ENCODE results near the gene CALHM2. TPM values are rescaled to one million over a fixed set of nuclear protein-coding genes. Genes with fewer than 3 reads are reported as not detected.
"Not testable (repeated sequence)": the region's sequence is repeated elsewhere in the genome, so short reads cannot be mapped to it uniquely, and the experiment has no call there.

The CALHM2 gene
- total RNA-seq = 12.0 and 14.5 TPM in 2 replicates

- no peak for DNase-seq (ENCODE audit: extremely low read depth, low read depth, low spot score)
Observed at GRCh38 chr10:103451831-103452505, at the start of gene CALHM2. CALHM2 (minus strand) TSS chr10:103452370; CDS start chr10:103449941, 2,429 bp downstream.

- DNase-seq (ENCODE audit: extremely low read depth, low read depth, low spot score) = no peak
Observed at GRCh38 chr10:103501186-103501585, 49.0 kb upstream of the CALHM2 start.

GRCh38 chr10:103500481-103500880 lies 48.3 kb upstream of the CALHM2 start:
- no peak for DNase-seq (ENCODE audit: extremely low read depth, low read depth, low spot score)

GRCh38 chr10:103499881-103500280 lies 47.7 kb upstream of the CALHM2 start:
- DNase-seq (ENCODE audit: extremely low read depth, low read depth, low spot score) = no peak

- DNase-seq (ENCODE audit: extremely low read depth, low read depth, low spot score) = no peak
Observed at GRCh38 chr10:103498936-103499638, 46.9 kb upstream of the CALHM2 start.

GRCh38 chr10:103497161-103497915 lies 45.2 kb upstream of the CALHM2 start:
- DNase-seq (ENCODE audit: extremely low read depth, low read depth, low spot score) = no peak

- no peak for DNase-seq (ENCODE audit: extremely low read depth, low read depth, low spot score)
Observed at GRCh38 chr10:103495321-103495720, 43.2 kb upstream of the CALHM2 start.

- no peak for DNase-seq (ENCODE audit: extremely low read depth, low read depth, low spot score)
Observed at GRCh38 chr10:103493916-103494877, 42.0 kb upstream of the CALHM2 start.

GRCh38 chr10:103493362-103493915 lies 41.3 kb upstream of the CALHM2 start, which contains the start of gene NEURL1:
NEURL1 (plus strand) TSS chr10:103493705; CDS start chr10:103494388, 683 bp downstream.
- DNase-seq (ENCODE audit: extremely low read depth, low read depth, low spot score) = no peak

- no peak for DNase-seq (ENCODE audit: extremely low read depth, low read depth, low spot score)
Observed at GRCh38 chr10:103492655-103493261, 40.6 kb upstream of the CALHM2 start.

GRCh38 chr10:103491729-103492364 lies 39.7 kb upstream of the CALHM2 start:
- DNase-seq (ENCODE audit: extremely low read depth, low read depth, low spot score) = no peak

GRCh38 chr10:103490986-103491314 lies 38.8 kb upstream of the CALHM2 start:
- DNase-seq (ENCODE audit: extremely low read depth, low read depth, low spot score) = no peak

- no peak for DNase-seq (ENCODE audit: extremely low read depth, low read depth, low spot score)
Observed at GRCh38 chr10:103487410-103487708, 35.2 kb upstream of the CALHM2 start.

GRCh38 chr10:103486635-103487409 lies 34.7 kb upstream of the CALHM2 start:
- DNase-seq (ENCODE audit: extremely low read depth, low read depth, low spot score) = not testable (repeated sequence)

- peak; percentile 60 for DNase-seq (ENCODE audit: extremely low read depth, low read depth, low spot score)
Observed at GRCh38 chr10:103481974-103482531, 29.9 kb upstream of the CALHM2 start.

GRCh38 chr10:103480521-103480920 lies 28.4 kb upstream of the CALHM2 start:
- no peak for DNase-seq (ENCODE audit: extremely low read depth, low read depth, low spot score)

GRCh38 chr10:103479135-103479534 lies 27.0 kb upstream of the CALHM2 start, which contains the start of gene CALHM3:
CALHM3 (minus strand) TSS chr10:103479240; CDS start chr10:103479032, 208 bp downstream.
- DNase-seq (ENCODE audit: extremely low read depth, low read depth, low spot score) = no peak

- DNase-seq (ENCODE audit: extremely low read depth, low read depth, low spot score) = no peak
Observed at GRCh38 chr10:103478671-103479070, 26.5 kb upstream of the CALHM2 start.

Measured in glomerular endothelial cell (primary cell).